ENCODE data around the gene MAGIX.
A peak's percentile ranks its signal among the peaks of the same experiment; 100 is the strongest.

MAGIX gene

DNA sequence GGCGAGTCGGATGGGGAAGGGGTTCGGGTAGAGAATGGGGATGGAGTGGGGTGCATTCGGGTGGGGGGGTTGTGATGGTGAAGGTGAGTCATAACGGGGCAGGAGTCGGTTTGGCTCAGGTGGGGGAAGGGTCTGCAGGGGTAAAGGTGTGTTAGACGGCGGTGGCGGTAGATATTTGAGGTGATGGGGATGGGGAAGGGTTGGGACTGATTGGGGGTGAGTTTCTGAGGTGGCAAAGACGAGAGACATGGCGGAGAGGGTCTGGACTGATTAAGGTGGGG is 36.7 kb downstream of the MAGIX start:
- no peak overlapping the region for H3K4me3 ChIP-seq (ENCODE audit: low read depth, low read length)
- H2AFZ ChIP-seq: no peak overlapping the region
- H3K79me2 ChIP-seq: no peaks in the 10 kb centered on the region
- no peaks in the 10 kb centered on the region for H3K36me3 ChIP-seq (ENCODE audit: control insufficient read depth, insufficient read depth, low read length)
- H3K27ac ChIP-seq: no peak overlapping the region
- peaks cover 3% of the 10 kb centered on the region for H3K4me1 ChIP-seq
- peak overlapping the region; percentile 37 for H3K9ac ChIP-seq
- no peak overlapping the region for H3K4me2 ChIP-seq (ENCODE audit: low read length)
- TF ChIP-seq CTCF (IDR thresholded peaks at IDR 0.05): no peak
- no peaks in the 10 kb centered on the region for H3K9me3 ChIP-seq (ENCODE audit: control insufficient read depth, low read length)
- H3K27me3 ChIP-seq (ENCODE audit: control insufficient read depth, insufficient read depth, low read length): no peaks in the 10 kb centered on the region

- H3K9ac ChIP-seq: peak within 1 kb of the TSS; percentile 37
- H3K9me3 ChIP-seq (ENCODE audit: control insufficient read depth, low read length): no peaks in the 10 kb centered on the region
- peak within 1 kb of the TSS; percentile 77 for H3K27ac ChIP-seq
- H3K27me3 ChIP-seq (ENCODE audit: control insufficient read depth, insufficient read depth, low read length): no peaks in the 10 kb centered on the region
- peak within 1 kb of the TSS; percentile 86 for H2AFZ ChIP-seq
- peak within 1 kb of the TSS; percentile 40 for H3K4me3 ChIP-seq (ENCODE audit: low read depth, low read length)
- H3K36me3 ChIP-seq (ENCODE audit: control insufficient read depth, insufficient read depth, low read length): no peaks in the 10 kb centered on the region
- peaks cover 3% of the 10 kb centered on the region for H3K4me1 ChIP-seq
- peak within 1 kb of the TSS; percentile 69 for H3K4me2 ChIP-seq (ENCODE audit: low read length)
- no peak for TF ChIP-seq CTCF (IDR thresholded peaks at IDR 0.05)
- H3K79me2 ChIP-seq: no peaks in the 10 kb centered on the region
These were observed 37.6 kb downstream of the MAGIX start, which contains the start of gene SYP for GRCh38 chrX:49199906-49200771. TSS of gene SYP (minus strand) at chrX:49200193. CDS start at chrX:49200186, 7 bp downstream.

DNA sequence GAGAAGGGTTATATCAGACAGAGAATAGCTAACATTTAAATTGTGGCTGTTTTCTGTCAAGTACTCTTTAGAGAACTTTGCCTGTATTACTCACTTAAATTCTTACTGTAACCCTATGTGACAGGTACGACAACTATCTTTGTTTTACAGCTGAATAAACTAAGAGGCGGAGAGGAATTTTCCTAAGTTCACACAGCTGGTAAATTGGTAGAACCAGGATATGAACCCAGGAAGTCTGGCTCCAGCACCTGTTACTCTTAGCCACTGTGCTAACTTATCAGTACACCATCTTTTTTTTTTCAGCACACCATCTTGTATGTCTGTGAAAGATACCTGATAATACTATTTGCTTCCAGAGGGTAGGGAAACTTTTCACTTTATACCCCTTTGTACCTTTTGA is 39.5 kb downstream of the MAGIX start:
- Histone ChIP-seq H3K4me3 (ENCODE audit: low read depth, low read length) (no peak overlapping the region), H2AFZ (no peak overlapping the region), H3K36me3 (ENCODE audit: control insufficient read depth, insufficient read depth, low read length) (no peaks in the 10 kb centered on the region), H3K9ac (no peak overlapping the region), H3K27ac (no peak overlapping the region), H3K4me2 (ENCODE audit: low read length) (no peak overlapping the region), H3K9me3 (ENCODE audit: control insufficient read depth, low read length) (no peaks in the 10 kb centered on the region), H3K4me1 (peaks cover 3% of the 10 kb centered on the region), H3K79me2 (no peaks in the 10 kb centered on the region), H3K27me3 (ENCODE audit: control insufficient read depth, insufficient read depth, low read length) (no peaks in the 10 kb centered on the region)
- TF ChIP-seq CTCF (IDR thresholded peaks at IDR 0.05): no peak

GRCh38 chrX:49203536-49203935 is 41.0 kb downstream of the MAGIX start:
- peaks cover 3% of the 10 kb centered on the region for H3K4me1 ChIP-seq
- H3K4me3 ChIP-seq (ENCODE audit: low read depth, low read length): no peak overlapping the region
- TF ChIP-seq CTCF (IDR thresholded peaks at IDR 0.05): no peak
- no peaks in the 10 kb centered on the region for H3K79me2 ChIP-seq
- no peak overlapping the region for H2AFZ ChIP-seq
- H3K36me3 ChIP-seq (ENCODE audit: control insufficient read depth, insufficient read depth, low read length): no peaks in the 10 kb centered on the region
- H3K9me3 ChIP-seq (ENCODE audit: control insufficient read depth, low read length): no peaks in the 10 kb centered on the region
- no peak overlapping the region for H3K27ac ChIP-seq
- no peaks in the 10 kb centered on the region for H3K27me3 ChIP-seq (ENCODE audit: control insufficient read depth, insufficient read depth, low read length)
- H3K9ac ChIP-seq: no peak overlapping the region
- no peak overlapping the region for H3K4me2 ChIP-seq (ENCODE audit: low read length)

DNA sequence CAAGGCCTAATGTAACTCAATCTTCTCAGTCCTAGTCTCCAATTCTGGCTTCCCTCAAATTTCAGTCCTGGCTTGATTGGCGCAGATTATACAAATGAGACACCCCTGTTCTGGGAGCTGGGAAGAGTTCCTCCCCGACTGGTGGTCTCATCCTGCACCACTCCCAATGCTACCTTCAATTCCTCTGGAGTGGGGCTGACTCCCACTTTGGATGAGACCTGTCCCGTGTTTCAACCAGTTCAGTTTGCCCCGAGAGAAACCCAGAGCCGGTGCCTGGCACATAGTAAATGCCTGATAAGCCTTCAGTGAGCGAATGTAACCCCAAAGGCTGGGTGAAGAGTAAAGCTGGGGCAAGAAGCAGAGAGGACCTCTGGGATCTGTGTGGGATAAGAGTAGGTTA is 41.5 kb downstream of the MAGIX start:
- Histone ChIP-seq H3K27me3 (ENCODE audit: control insufficient read depth, insufficient read depth, low read length) (no peaks in the 10 kb centered on the region), H2AFZ (no peak overlapping the region)

More for the DNA sequence above, 41.5 kb downstream of the MAGIX start:
- no peak overlapping the region for H3K4me3 ChIP-seq (ENCODE audit: low read depth, low read length)
- no peaks in the 10 kb centered on the region for H3K36me3 ChIP-seq (ENCODE audit: control insufficient read depth, insufficient read depth, low read length)
- peaks cover 3% of the 10 kb centered on the region for H3K4me1 ChIP-seq
- no peak overlapping the region for H3K9ac ChIP-seq
- no peaks in the 10 kb centered on the region for H3K79me2 ChIP-seq
- no peak overlapping the region for H3K4me2 ChIP-seq (ENCODE audit: low read length)
- no peaks in the 10 kb centered on the region for H3K9me3 ChIP-seq (ENCODE audit: control insufficient read depth, low read length)
- H3K27ac ChIP-seq: no peak overlapping the region
- TF ChIP-seq CTCF (IDR thresholded peaks at IDR 0.05): no peak

Measured in parathyroid adenoma (tissue), 2 donors.